Fibroblast of pulmonary artery (primary cell): ENCODE measurements around the gene CNTFR.

Experiments used
- DNase-seq: peaks from one replicate; pipeline ENCODE4 v3.0.0-alpha.2; 2010; ENCODE audit warnings: low read depth
- H3K4me3 ChIP-seq: replicated peaks from 2 replicates; pipeline ENCODE4 v1.5.1; 2011; ENCODE audit warnings: low read depth, mild to moderate bottlenecking, control low read depth, low read length, moderate library complexity
- CTCF ChIP-seq: IDR thresholded peaks from 2 replicates; pipeline ENCODE4 v1.5.1; 2011; ENCODE audit warnings: mild to moderate bottlenecking, control low read depth, low read length, inconsistent platforms; ENCODE audit errors: missing control alignments

Gene CNTFR

DNA sequence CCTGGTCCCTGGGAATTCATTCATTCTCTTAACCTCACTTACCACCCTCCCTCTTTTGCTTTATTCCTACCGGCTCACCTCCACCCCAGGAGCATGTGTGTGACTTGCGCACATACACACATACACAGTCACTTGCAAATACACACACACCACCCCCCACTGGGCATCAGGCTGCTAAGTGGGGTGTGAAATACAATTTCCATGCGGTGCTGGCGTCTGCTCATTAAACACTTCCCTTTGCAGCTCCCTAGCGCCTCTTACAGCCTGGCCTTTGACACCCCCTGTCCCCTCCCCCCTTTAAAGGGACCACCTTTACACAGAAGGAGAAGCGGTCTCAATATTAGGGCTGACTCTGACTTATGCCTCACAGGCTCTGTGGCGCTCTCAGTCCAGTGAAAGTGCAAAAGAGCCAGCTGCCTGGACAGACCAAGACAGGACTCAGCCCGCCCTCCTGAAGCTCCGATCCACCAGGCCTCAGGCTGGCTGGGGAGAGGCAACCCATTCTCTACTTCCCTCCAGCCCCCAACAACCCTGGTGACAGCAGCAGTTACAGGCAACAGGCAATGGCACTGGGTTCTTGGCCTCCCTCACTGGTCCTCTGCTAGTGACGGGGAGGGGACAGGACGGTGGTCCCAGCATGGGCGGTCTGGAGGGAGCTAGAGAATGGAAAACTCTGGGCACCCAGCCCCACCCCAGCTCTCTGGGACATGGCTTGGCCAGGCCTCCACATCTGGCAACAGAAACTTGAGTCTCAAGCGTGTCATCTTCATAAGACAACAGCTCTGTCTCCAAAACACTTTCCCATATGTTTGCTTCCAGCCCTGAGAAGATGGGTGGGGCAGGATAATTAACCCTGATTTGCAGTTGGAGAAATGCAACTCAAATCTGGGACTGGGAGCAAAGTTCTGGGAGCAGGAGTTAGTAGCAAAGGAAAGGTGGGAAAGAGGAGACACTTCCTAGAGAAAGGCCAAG, 78.7 kb downstream of the CNTFR start:
- no peak for TF ChIP-seq CTCF
- no peak overlapping the region for H3K4me3 ChIP-seq
- no peak for DNase-seq

DNA sequence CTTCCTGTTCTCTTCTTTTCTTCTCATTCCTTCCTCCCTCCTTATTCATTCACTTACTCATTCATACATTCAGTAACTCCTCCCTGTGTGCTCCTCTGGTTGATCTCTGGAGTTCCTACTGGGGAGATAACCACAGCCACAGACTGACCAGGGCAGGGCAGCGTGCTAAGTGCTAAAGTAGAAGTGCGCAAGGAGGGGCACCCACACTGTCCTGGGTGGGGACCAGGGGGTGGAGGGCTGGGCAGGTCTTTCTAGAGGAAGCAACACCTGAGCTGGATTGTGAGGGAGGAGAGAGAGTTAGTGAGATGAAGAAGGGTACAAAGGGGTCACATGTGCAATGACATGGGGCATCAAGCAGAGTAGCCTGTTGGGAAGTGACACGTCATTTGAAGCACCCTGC, 80.6 kb downstream of the CNTFR start:
- no peak overlapping the region for H3K4me3 ChIP-seq
- TF ChIP-seq CTCF: no peak
- DNase-seq: no peak

- no peak for DNase-seq
- TF ChIP-seq CTCF: no peak
- H3K4me3 ChIP-seq: no peak overlapping the region
These were observed 81.1 kb downstream of the CNTFR start for GRCh38 chr9:34508463-34508862.

- TF ChIP-seq CTCF: no peak
These were observed 81.6 kb downstream of the CNTFR start for GRCh38 chr9:34507966-34508365.

GRCh38 chr9:34507556-34507955, 82.0 kb downstream of the CNTFR start:
- DNase-seq: no peak
- TF ChIP-seq CTCF: no peak
- no peak overlapping the region for H3K4me3 ChIP-seq

More at GRCh38 chr9:34507966-34508365, 81.6 kb downstream of the CNTFR start:
- DNase-seq: no peak
- no peak overlapping the region for H3K4me3 ChIP-seq

- no peak overlapping the region for H3K4me3 ChIP-seq
- no peak for DNase-seq
- no peak for TF ChIP-seq CTCF
These were observed 82.9 kb downstream of the CNTFR start for GRCh38 chr9:34506623-34507022.
